ENCODE measurements around the gene TRIM44. TPM values are rescaled to one million over a fixed set of nuclear protein-coding genes. Genes with fewer than 3 reads are reported as not detected.

TRIM44 gene
- total RNA-seq, 1 experiment from 2014 or later, result 33.4 TPM

- no peaks in the 10 kb centered on the region for H3K9me2 ChIP-seq (ENCODE audit: insufficient read depth)
- H3K27me3 ChIP-seq (ENCODE audit: insufficient read depth, low read length), result no peaks in the 10 kb centered on the region
- H3K9me3 ChIP-seq (ENCODE audit: control insufficient read depth in 1 of 2, insufficient read depth in 1 of 2, low read depth in 1 of 2, low read length in 2 of 2), result no peaks in the 10 kb centered on the region
- POLR2A ChIA-PET, result no interaction called here
- H2AFZ ChIP-seq (ENCODE audit: low read depth, low read length, poor library complexity, severe bottlenecking), result no peak overlapping the region
- H3K79me2 ChIP-seq (ENCODE audit: insufficient read depth, low read length), result no peaks in the 10 kb centered on the region
- no peak for TF ChIP-seq POLR2AphosphoS5 (IDR thresholded peaks at IDR 0.05; ENCODE audit: low read depth, low read length)
- CTCF ChIA-PET, result interaction anchor here (3.0 kb wide), 1 partner anchor 19 kb away, joined by 20 read pairs; no protein-coding TSS in a partner anchor
- DNase-seq (ENCODE audit: low read depth, low spot score) (no peak), ATAC-seq (no peak)
- H3K36me3 ChIP-seq (ENCODE audit: control insufficient read depth in 1 of 2, insufficient read depth in 2 of 2, low read length in 2 of 2), result no peaks in the 10 kb centered on the region
- H3K4me2 ChIP-seq (ENCODE audit: low read length), result no peak overlapping the region
- RAD21 ChIA-PET (ENCODE audit: low non-redundant PET in 1 of 2, low total read pairs in 2 of 2, uncharacterized antibody in 2 of 2, unreplicated experiment in 2 of 2), result no interaction called here
- H3K27ac ChIP-seq (ENCODE audit: low read depth, low read length), result no peak overlapping the region
- H4K20me1 ChIP-seq (ENCODE audit: insufficient read depth), result no peaks in the 10 kb centered on the region
- no peak overlapping the region for H3K9ac ChIP-seq (ENCODE audit: low read length)
- BruUV-seq (replicated peaks), result no TSS peak
- peaks cover 0 to 9% of the 10 kb centered on the region in 2 experiments; a peak in 1 of 4 replicates for H3K4me1 ChIP-seq (ENCODE audit: control insufficient read depth in 1 of 2, insufficient read depth in 2 of 2, low read length in 2 of 2)
- intact Hi-C loops (cut with micrococcal nuclease), result no loop called here
- H3K4me3 ChIP-seq (replicated peaks in 1 of 2; ENCODE audit: low read depth in 1 of 2, low read length in 2 of 2), result no peak overlapping the region
Measured at GRCh38 chr11:35802672-35803071, 140.1 kb downstream of the TRIM44 start.

- Histone ChIP-seq H3K4me3 (replicated peaks in 1 of 2; ENCODE audit: low read depth in 1 of 2, low read length in 2 of 2) (no peak overlapping the region), H3K9ac (ENCODE audit: low read length) (no peak overlapping the region), H3K4me1 (ENCODE audit: control insufficient read depth in 1 of 2, insufficient read depth in 2 of 2, low read length in 2 of 2) (peaks cover 0 to 4% of the 10 kb centered on the region in 2 experiments; a peak in 1 of 4 replicates), H3K4me2 (ENCODE audit: low read length) (no peak overlapping the region), H4K20me1 (ENCODE audit: insufficient read depth) (no peaks in the 10 kb centered on the region), H3K79me2 (ENCODE audit: insufficient read depth, low read length) (no peaks in the 10 kb centered on the region), H3K9me2 (ENCODE audit: insufficient read depth) (no peaks in the 10 kb centered on the region), H3K27me3 (ENCODE audit: insufficient read depth, low read length) (no peaks in the 10 kb centered on the region), H3K36me3 (ENCODE audit: control insufficient read depth in 1 of 2, insufficient read depth in 2 of 2, low read length in 2 of 2) (no peaks in the 10 kb centered on the region), H3K27ac (ENCODE audit: low read depth, low read length) (no peak overlapping the region), H2AFZ (ENCODE audit: low read depth, low read length, poor library complexity, severe bottlenecking) (no peak overlapping the region), H3K9me3 (ENCODE audit: control insufficient read depth in 1 of 2, insufficient read depth in 1 of 2, low read depth in 1 of 2, low read length in 2 of 2) (no peaks in the 10 kb centered on the region)
- ChIA-PET CTCF (interaction anchor here (3.0 kb wide), 1 partner anchor 19 kb away, joined by 20 read pairs; no protein-coding TSS in a partner anchor), POLR2A (no interaction called here), RAD21 (ENCODE audit: low non-redundant PET in 1 of 2, low total read pairs in 2 of 2, uncharacterized antibody in 2 of 2, unreplicated experiment in 2 of 2) (no interaction called here)
- DNase-seq (ENCODE audit: low read depth, low spot score) (no peak), ATAC-seq (no peak)
- BruUV-seq (replicated peaks), result no TSS peak
- intact Hi-C loops (cut with micrococcal nuclease), result no loop called here
- TF ChIP-seq POLR2AphosphoS5 (IDR thresholded peaks at IDR 0.05; ENCODE audit: low read depth, low read length), result no peak
- no peak for TF ChIP-seq CEBPB (IDR thresholded peaks at IDR 0.05; ENCODE audit: low read depth)
- TF ChIP-seq, protein P1, sequence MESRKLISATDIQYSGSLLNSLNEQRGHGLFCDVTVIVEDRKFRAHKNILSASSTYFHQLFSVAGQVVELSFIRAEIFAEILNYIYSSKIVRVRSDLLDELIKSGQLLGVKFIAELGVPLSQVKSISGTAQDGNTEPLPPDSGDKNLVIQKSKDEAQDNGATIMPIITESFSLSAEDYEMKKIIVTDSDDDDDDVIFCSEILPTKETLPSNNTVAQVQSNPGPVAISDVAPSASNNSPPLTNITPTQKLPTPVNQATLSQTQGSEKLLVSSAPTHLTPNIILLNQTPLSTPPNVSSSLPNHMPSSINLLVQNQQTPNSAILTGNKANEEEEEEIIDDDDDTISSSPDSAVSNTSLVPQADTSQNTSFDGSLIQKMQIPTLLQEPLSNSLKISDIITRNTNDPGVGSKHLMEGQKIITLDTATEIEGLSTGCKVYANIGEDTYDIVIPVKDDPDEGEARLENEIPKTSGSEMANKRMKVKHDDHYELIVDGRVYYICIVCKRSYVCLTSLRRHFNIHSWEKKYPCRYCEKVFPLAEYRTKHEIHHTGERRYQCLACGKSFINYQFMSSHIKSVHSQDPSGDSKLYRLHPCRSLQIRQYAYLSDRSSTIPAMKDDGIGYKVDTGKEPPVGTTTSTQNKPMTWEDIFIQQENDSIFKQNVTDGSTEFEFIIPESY (IDR thresholded peaks at IDR 0.05; ENCODE audit: extremely low read depth, insufficient replicate concordance, low read length), result no peak
- TF ChIP-seq MAX (IDR thresholded peaks at IDR 0.05), result no peak
Measured at GRCh38 chr11:35803115-35803514, 140.5 kb downstream of the TRIM44 start.

Data from HCT116 (cell line).